IMR-90 (cell line): Measurements from ENCODE around the gene ADISSP. TPM values are rescaled to one million over a fixed set of nuclear protein-coding genes. Genes with fewer than 3 reads are reported as not detected.

ENCODE experiments used
- ATAC-seq: fragments of 200-7000 bp; cut with Tn5 transposase; 2 replicates; pipeline ENCODE4 v1.9.1; 2020; ENCODE audit warnings: low read depth, mild to moderate bottlenecking, moderate library complexity
- BruUV-seq: library from RNA; stranded (reverse); fragments of 400-500 nt; replicated peaks from 2 replicates; lab custom pipeline; 2021; lab: Mats Ljungman, UMichigan
- CTCF ChIA-PET: fragments of 300-600 bp; formaldehyde crosslinking; extraction: SDS; loops from one replicate; lab custom pipeline; 2021; ENCODE audit warnings: antibody characterized with exemption; lab: Yijun Ruan, JAX
- POLR2A ChIA-PET: fragments of 300-600 bp; sonication (Branson Sonifier 250); formaldehyde crosslinking; loops from one replicate; lab custom pipeline; 2022; ENCODE audit warnings: antibody characterized with exemption; ENCODE audit not compliant: unreplicated experiment; lab: Charles Lee
- DNase-seq: peaks from one replicate; pipeline ENCODE4 v3.0.0; 2013
- H2AFZ ChIP-seq: replicated peaks from 2 replicates; pipeline ENCODE3; 2013; ENCODE audit warnings: low read length, mild to moderate bottlenecking; ENCODE audit not compliant: poor library complexity
- H2AK5ac ChIP-seq: 2 replicates; pipeline ENCODE4 v1.6.1; 2013; ENCODE audit warnings: low read depth, low read length, inconsistent platforms
- H2AK9ac ChIP-seq: replicated peaks from 2 replicates; pipeline ENCODE3; 2013; ENCODE audit warnings: mild to moderate bottlenecking, low read depth, low read length, moderate library complexity; ENCODE audit not compliant: poor library complexity
- H2BK120ac ChIP-seq: 2 replicates; pipeline ENCODE4 v1.6.1; 2013; ENCODE audit warnings: low read depth, low read length, inconsistent platforms
- H2BK15ac ChIP-seq: 3 replicates; pipeline ENCODE4 v1.6.1; 2013; ENCODE audit warnings: low read depth, low read length, inconsistent platforms
- H2BK20ac ChIP-seq: 2 replicates; pipeline ENCODE4 v1.6.1; 2013; ENCODE audit warnings: low read depth, mild to moderate bottlenecking, inconsistent platforms, low read length, moderate library complexity
- H2BK5ac ChIP-seq: 2 replicates; pipeline ENCODE4 v1.6.1; 2013; ENCODE audit warnings: mild to moderate bottlenecking, low read depth, low read length, inconsistent platforms; ENCODE audit not compliant: poor library complexity, severe bottlenecking
- H3K14ac ChIP-seq: replicated peaks from 2 replicates; pipeline ENCODE4 v1.6.1; 2013; ENCODE audit warnings: low read depth, low read length, inconsistent platforms
- H3K18ac ChIP-seq: 2 replicates; pipeline ENCODE4 v1.6.1; 2013; ENCODE audit warnings: low read depth, low read length, control low read depth
- H3K23ac ChIP-seq: 2 replicates; pipeline ENCODE4 v1.6.1; 2013; ENCODE audit warnings: low read depth, low read length, inconsistent platforms
- H3K27ac ChIP-seq: 2 replicates; pipeline ENCODE4 v1.5.1; 2013; ENCODE audit warnings: mild to moderate bottlenecking, control low read depth, low read length; ENCODE audit not compliant: insufficient read depth
- H3K27me3 ChIP-seq: 2 replicates; pipeline ENCODE4 v1.6.1; 2013; ENCODE audit warnings: low read length; ENCODE audit not compliant: control insufficient read depth, insufficient read depth
- H3K36me3 ChIP-seq: 2 replicates; pipeline ENCODE4 v1.6.1; 2013; ENCODE audit warnings: low read length, mixed read lengths; ENCODE audit not compliant: control insufficient read depth, insufficient read depth
- H3K4ac ChIP-seq: 2 replicates; pipeline ENCODE4 v1.6.1; 2013; ENCODE audit warnings: low read depth, low read length, inconsistent platforms
- H3K4me1 ChIP-seq: 2 replicates; pipeline ENCODE4 v1.6.1; 2013; ENCODE audit warnings: low read length, mixed read lengths; ENCODE audit not compliant: control insufficient read depth, insufficient read depth
- H3K4me2 ChIP-seq: 2 replicates; pipeline ENCODE4 v1.6.1; 2013; ENCODE audit warnings: low read depth, mild to moderate bottlenecking, control low read depth, low read length, moderate library complexity
- H3K4me3 ChIP-seq: 2 replicates; pipeline ENCODE4 v1.5.1; 2013; ENCODE audit warnings: low read depth, mild to moderate bottlenecking, control low read depth, low read length, moderate library complexity; ENCODE audit not compliant: insufficient read depth
- H3K56ac ChIP-seq: 2 replicates; pipeline ENCODE4 v1.6.1; 2013; ENCODE audit warnings: low read length, inconsistent platforms; ENCODE audit not compliant: insufficient read depth; ENCODE audit errors: extremely low read depth
- H3K79me1 ChIP-seq, 2 experiments: 2 replicates each; pipeline ENCODE4 v1.6.1; 2013; ENCODE audit warnings: low read length in 2 of 2, inconsistent platforms in 1 of 2, low read depth in 1 of 2
- H3K9ac ChIP-seq: 2 replicates; pipeline ENCODE4 v1.6.1; 2013; ENCODE audit warnings: low read depth, low read length, control low read depth
- H3K9me1 ChIP-seq: 2 replicates; pipeline ENCODE4 v1.6.1; 2013; ENCODE audit warnings: low read length, inconsistent platforms; ENCODE audit not compliant: insufficient read depth
- H3K9me3 ChIP-seq: 2 replicates; pipeline ENCODE4 v1.6.1; 2013; ENCODE audit warnings: low read length; ENCODE audit not compliant: control insufficient read depth, insufficient read depth
- H4K20me1 ChIP-seq: 2 replicates; pipeline ENCODE4 v1.6.1; 2013; ENCODE audit warnings: low read length, inconsistent platforms; ENCODE audit not compliant: insufficient read depth
- H4K5ac ChIP-seq: 2 replicates; pipeline ENCODE4 v1.6.1; 2013; ENCODE audit warnings: mild to moderate bottlenecking, low read depth, low read length, control low read depth
- H4K8ac ChIP-seq, 2 experiments: 2 replicates each; pipeline ENCODE4 v1.6.1; 2013; ENCODE audit warnings: low read depth in 2 of 2, low read length in 2 of 2, control low read depth in 1 of 2, inconsistent platforms in 1 of 2
- H4K91ac ChIP-seq: 2 replicates; pipeline ENCODE4 v1.6.1; 2013; ENCODE audit warnings: low read depth, low read length, inconsistent platforms; ENCODE audit not compliant: insufficient read depth
- BHLHE40 ChIP-seq: fragments of 150-350 bp; IDR thresholded peaks from 2 replicates; pipeline ENCODE4 v1.6.1; 2016; ENCODE audit warnings: mild to moderate bottlenecking, low read depth, low read length
- NFE2L2 ChIP-seq: fragments of 150-350 bp; IDR thresholded peaks from 2 replicates; pipeline ENCODE4 v1.6.1; 2016; ENCODE audit warnings: low read depth, mild to moderate bottlenecking, low read length
- RAD21 ChIP-seq: IDR thresholded peaks from 2 replicates; pipeline ENCODE4 v1.6.1; 2012; ENCODE audit warnings: low read length, improper control_type of control experiment
- WGBS, 2 experiments: methylation state at CpG; one replicate each; pipeline versions ENCODE4 v1.1.5 to v1.1.7; 2013; ENCODE audit warnings: missing lambda C conversion rate in 2 of 2; ENCODE audit not compliant: insufficient read length in 1 of 2; ENCODE audit errors: extremely low coverage in 2 of 2; 5-methylcytosine and 5-hydroxymethylcytosine counted together
- dilution Hi-C: fragments of 300-500 bp; cut with HindIII; formaldehyde crosslinking; loops from one replicate; pipeline ENCODE4 v1.14.3; 2018; ENCODE audit warnings: low sequenced_read_pairs; ENCODE audit not compliant: unreplicated experiment
- in situ Hi-C: fragments of 300-500 bp; cut with MboI; formaldehyde crosslinking; loops from 3 replicates; pipeline ENCODE4 v1.14.3; 2019; ENCODE audit warnings: low sequenced_read_pairs, inconsistent platforms, mixed read lengths
- intact Hi-C: fragments of 100-400 bp; cut with micrococcal nuclease; formaldehyde crosslinking; loops from 2 replicates; pipeline ENCODE4 v1.10.0; 2022
- polyA plus RNA-seq, 3 experiments: library from polyadenylated mRNA; depleted of rRNA; stranded (reverse); fragments of >200 nt; gene quantifications; 2 replicates each; pipeline ENCODE4 v1.2.3, GENCODE V29; 2012; ENCODE audit warnings: low replicate concordance in 1 of 3
- total RNA-seq: library from RNA; depleted of rRNA; stranded (reverse); fragments of >200 nt; gene quantifications from 2 replicates; pipeline ENCODE4 v1.2.3, GENCODE V29; 2012
- TF ChIP-seq, protein P1 (sequence below): conservative IDR thresholded peaks from 2 replicates; pipeline ENCODE4 v1.5.1; 2012; ENCODE audit warnings: mild to moderate bottlenecking, low read depth, low read length, improper control_type of control experiment

Gene ADISSP
- total and polyA plus RNA-seq, 2 of the 4 experiments (the other 2 are of a cell fraction) = 31.9 to 58.2 TPM

DNA sequence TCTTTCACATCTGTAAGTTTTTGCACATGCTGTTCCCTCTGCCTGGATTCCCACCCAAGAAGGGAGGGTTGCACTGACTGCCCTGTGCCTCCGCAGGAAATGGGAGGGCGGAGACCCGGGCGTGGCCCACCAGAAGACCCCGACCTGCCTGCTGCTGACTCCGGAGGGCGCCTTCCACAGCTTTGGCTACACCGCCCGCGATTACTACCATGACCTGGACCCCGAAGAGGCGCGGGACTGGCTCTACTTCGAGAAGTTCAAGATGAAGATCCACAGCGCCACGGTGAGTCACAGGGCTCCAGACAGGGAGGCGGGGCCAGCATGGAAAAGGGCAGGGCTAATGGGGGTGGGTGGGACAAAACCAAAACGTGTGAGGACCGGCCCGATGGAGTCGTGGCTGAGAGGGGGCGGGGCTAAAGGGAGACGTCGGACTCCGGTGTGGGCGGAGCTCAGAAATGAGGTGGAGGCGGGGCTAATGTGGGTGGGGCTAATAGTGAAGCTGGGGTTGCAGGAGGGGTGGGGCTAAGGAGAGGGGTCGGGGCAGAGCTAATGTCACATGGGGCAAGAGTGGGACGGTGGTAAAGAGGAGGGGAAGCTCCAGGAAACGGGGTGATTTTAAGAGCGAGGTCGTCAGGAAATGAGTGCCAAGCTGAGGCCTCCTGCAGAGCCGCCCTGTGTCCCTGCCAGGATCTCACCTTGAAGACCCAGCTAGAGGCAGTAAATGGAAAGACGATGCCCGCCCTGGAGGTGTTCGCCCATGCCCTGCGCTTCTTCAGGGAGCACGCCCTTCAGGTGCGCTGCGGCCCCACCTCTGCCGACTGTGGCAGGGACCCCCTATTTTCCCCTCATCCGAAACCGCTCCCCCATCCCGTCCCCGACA is 22.5 kb downstream of the ADISSP start:
- in situ Hi-C loops (no loop called here), intact Hi-C loops (no loop called here), dilution Hi-C loops (no loop called here)
- Histone ChIP-seq H4K91ac (no peak overlapping the region), H4K20me1 (no peaks in the 10 kb centered on the region), H2BK20ac (no peak overlapping the region), H3K56ac (no peak overlapping the region), H3K79me1 (no peaks in the 10 kb centered on the region), H3K27ac (no peak overlapping the region), H3K4me1 (no peaks in the 10 kb centered on the region), H2BK15ac (no peak overlapping the region), H3K4me2 (no peak overlapping the region), H3K9me3 (no peaks in the 10 kb centered on the region), H3K9ac (no peak overlapping the region), H2BK5ac (no peak overlapping the region), H2AFZ (no peak overlapping the region), H3K18ac (no peak overlapping the region), H3K14ac (no peak overlapping the region), H3K4me3 (no peak overlapping the region), H2AK5ac (no peak overlapping the region), H3K4ac (no peak overlapping the region), H4K5ac (no peak overlapping the region), H2AK9ac (no peak overlapping the region), H3K23ac (no peak overlapping the region), H3K36me3 (no peaks in the 10 kb centered on the region), H3K27me3 (peaks cover 12% of the 10 kb centered on the region), H3K9me1 (no peaks in the 10 kb centered on the region), H4K8ac (no peak overlapping the region), H2BK120ac (no peak overlapping the region)
- CTCF ChIA-PET = interaction anchor here (0.8 kb wide), 1 partner anchor 41 kb away, joined by 3 read pairs; the partner anchor contains the start of gene CENPB
- WGBS, 2 experiments = 69% methylated on average over 15 of the region's 45 CpGs; no CpG with 5 or more reads in 1 of the 2 experiments
- POLR2A ChIA-PET = no interaction called here
- ATAC-seq = no peak
- no TSS peak for BruUV-seq
- no peak for DNase-seq
- TF ChIP-seq, protein P1, sequence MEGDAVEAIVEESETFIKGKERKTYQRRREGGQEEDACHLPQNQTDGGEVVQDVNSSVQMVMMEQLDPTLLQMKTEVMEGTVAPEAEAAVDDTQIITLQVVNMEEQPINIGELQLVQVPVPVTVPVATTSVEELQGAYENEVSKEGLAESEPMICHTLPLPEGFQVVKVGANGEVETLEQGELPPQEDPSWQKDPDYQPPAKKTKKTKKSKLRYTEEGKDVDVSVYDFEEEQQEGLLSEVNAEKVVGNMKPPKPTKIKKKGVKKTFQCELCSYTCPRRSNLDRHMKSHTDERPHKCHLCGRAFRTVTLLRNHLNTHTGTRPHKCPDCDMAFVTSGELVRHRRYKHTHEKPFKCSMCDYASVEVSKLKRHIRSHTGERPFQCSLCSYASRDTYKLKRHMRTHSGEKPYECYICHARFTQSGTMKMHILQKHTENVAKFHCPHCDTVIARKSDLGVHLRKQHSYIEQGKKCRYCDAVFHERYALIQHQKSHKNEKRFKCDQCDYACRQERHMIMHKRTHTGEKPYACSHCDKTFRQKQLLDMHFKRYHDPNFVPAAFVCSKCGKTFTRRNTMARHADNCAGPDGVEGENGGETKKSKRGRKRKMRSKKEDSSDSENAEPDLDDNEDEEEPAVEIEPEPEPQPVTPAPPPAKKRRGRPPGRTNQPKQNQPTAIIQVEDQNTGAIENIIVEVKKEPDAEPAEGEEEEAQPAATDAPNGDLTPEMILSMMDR = no peak
- TF ChIP-seq BHLHE40 (no peak), RAD21 (no peak), NFE2L2 (no peak)
